Keratinocyte (primary cell): Measurements from ENCODE around the gene NRP1.

Experiments
- EZH2 ChIP-seq: IDR thresholded peaks from one replicate; pipeline ENCODE4 v1.6.1; 2012; ENCODE audit warnings: inconsistent platforms, mild to moderate bottlenecking, low read length, moderate library complexity
- TF ChIP-seq, protein P1 (sequence below), 3 experiments: IDR thresholded peaks in 1 of 3; conservative IDR thresholded peaks in 1 of 3; optimal IDR thresholded peaks in 1 of 3; 2 replicates in 2 of 3; 3 replicates in 1 of 3; pipeline versions ENCODE3 to v1.5.1; 2011; ENCODE audit warnings: low read length in 3 of 3, mild to moderate bottlenecking in 3 of 3, moderate library complexity in 2 of 3, control low read depth in 1 of 3, inconsistent platforms in 1 of 3; ENCODE audit not compliant: insufficient read depth in 2 of 3; ENCODE audit errors: extremely low read depth in 1 of 3

DNA sequence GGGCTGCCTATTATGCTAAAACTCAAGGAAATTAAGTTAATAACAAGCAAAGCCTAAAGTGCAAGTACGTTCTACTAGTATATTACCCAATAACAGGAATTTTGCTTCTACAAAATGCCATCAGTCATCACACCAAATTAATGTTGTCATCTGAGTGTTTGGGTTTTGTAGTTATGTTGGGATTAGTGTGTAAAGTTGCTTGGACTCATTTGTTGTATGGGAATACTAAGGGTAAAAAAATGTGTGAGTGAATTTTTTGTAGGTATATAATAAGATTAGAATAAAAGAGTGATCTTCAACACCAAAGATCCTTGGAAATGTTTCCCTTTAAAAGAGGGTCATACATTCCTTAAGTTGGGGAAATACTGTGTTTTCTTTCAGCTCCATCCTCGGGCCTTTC is 38.6 kb downstream of the NRP1 start:
- TF ChIP-seq, protein P1, sequence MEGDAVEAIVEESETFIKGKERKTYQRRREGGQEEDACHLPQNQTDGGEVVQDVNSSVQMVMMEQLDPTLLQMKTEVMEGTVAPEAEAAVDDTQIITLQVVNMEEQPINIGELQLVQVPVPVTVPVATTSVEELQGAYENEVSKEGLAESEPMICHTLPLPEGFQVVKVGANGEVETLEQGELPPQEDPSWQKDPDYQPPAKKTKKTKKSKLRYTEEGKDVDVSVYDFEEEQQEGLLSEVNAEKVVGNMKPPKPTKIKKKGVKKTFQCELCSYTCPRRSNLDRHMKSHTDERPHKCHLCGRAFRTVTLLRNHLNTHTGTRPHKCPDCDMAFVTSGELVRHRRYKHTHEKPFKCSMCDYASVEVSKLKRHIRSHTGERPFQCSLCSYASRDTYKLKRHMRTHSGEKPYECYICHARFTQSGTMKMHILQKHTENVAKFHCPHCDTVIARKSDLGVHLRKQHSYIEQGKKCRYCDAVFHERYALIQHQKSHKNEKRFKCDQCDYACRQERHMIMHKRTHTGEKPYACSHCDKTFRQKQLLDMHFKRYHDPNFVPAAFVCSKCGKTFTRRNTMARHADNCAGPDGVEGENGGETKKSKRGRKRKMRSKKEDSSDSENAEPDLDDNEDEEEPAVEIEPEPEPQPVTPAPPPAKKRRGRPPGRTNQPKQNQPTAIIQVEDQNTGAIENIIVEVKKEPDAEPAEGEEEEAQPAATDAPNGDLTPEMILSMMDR (optimal IDR thresholded peaks at IDR 0.05 in 1 of 3, IDR thresholded peaks at IDR 0.05 in 1 of 3, conservative IDR thresholded peaks at IDR 0.05 in 1 of 3; ENCODE audit: extremely low read depth in 1 of 3, insufficient read depth in 2 of 3, low read length in 3 of 3) = no peak
- no peak for TF ChIP-seq EZH2
